Measurements from ENCODE around the gene SLC30A3. TPM values are rescaled to one million over a fixed set of nuclear protein-coding genes. Genes with fewer than 3 reads are reported as not detected.

SLC30A3 gene
- total and polyA plus RNA-seq, 3 donors from 2014 or later: 111 to 160 (median 130) TPM

- DNase-seq: no peak
- TF ChIP-seq POLR2A (IDR thresholded peaks at IDR 0.05) (no peak), CTCF (IDR thresholded peaks at IDR 0.05) (no peak)
- H3K27me3 ChIP-seq: no peaks in the 10 kb centered on the region
- no peak overlapping the region for H3K27ac ChIP-seq
- intact Hi-C loops (cut with DNase I; ENCODE audit: low total_unique reads): no loop called here
- no peaks in the 10 kb centered on the region for H3K36me3 ChIP-seq (ENCODE audit: low read depth, missing control alignments)
- no peaks in the 10 kb centered on the region for H3K9me3 ChIP-seq
- H3K4me3 ChIP-seq: no peak overlapping the region
- 90 to 94% methylated on average over 9 of the region's 9 CpGs for WGBS, 2 donors
- H3K4me1 ChIP-seq: peaks cover 2% of the 10 kb centered on the region
Measured at GRCh38 chr2:27240406-27240805, 22.4 kb downstream of the SLC30A3 start.

GRCh38 chr2:27238976-27239375 lies 23.9 kb downstream of the SLC30A3 start:
- H3K27me3 ChIP-seq: no peaks in the 10 kb centered on the region
- no peaks in the 10 kb centered on the region for H3K9me3 ChIP-seq
- no peak for DNase-seq
- no peak overlapping the region for H3K27ac ChIP-seq
- 94 to 96% methylated on average over 8 of the region's 8 CpGs for WGBS, 2 donors
- H3K36me3 ChIP-seq (ENCODE audit: low read depth, missing control alignments): no peaks in the 10 kb centered on the region
- H3K4me1 ChIP-seq: no peaks in the 10 kb centered on the region
- no peak for TF ChIP-seq CTCF (IDR thresholded peaks at IDR 0.05)
- no peak for TF ChIP-seq POLR2A (IDR thresholded peaks at IDR 0.05)
- no peak overlapping the region for H3K4me3 ChIP-seq
- intact Hi-C loops (cut with DNase I; ENCODE audit: low total_unique reads): no loop called here

GRCh38 chr2:27237341-27237945 lies 25.4 kb downstream of the SLC30A3 start:
- Histone ChIP-seq H3K27me3 (no peaks in the 10 kb centered on the region), H3K36me3 (ENCODE audit: low read depth, missing control alignments) (no peaks in the 10 kb centered on the region), H3K4me1 (no peaks in the 10 kb centered on the region), H3K4me3 (no peak overlapping the region), H3K9me3 (no peaks in the 10 kb centered on the region), H3K27ac (no peak overlapping the region)
- no peak for DNase-seq
- TF ChIP-seq CTCF (IDR thresholded peaks at IDR 0.05): no peak
- TF ChIP-seq POLR2A (IDR thresholded peaks at IDR 0.05): no peak
- 82 to 99% methylated on average over 8 to 15 of the region's 15 CpGs for WGBS, 2 donors
- intact Hi-C loops (cut with DNase I; ENCODE audit: low total_unique reads): no loop called here

- WGBS, 2 donors: 92 to 95% methylated on average over 2 to 3 of the region's 3 CpGs
- no peaks in the 10 kb centered on the region for H3K36me3 ChIP-seq (ENCODE audit: low read depth, missing control alignments)
- H3K4me1 ChIP-seq: no peaks in the 10 kb centered on the region
- no peaks in the 10 kb centered on the region for H3K27me3 ChIP-seq
- no peak overlapping the region for H3K27ac ChIP-seq
- intact Hi-C loops (cut with DNase I; ENCODE audit: low total_unique reads): no loop called here
- TF ChIP-seq CTCF (IDR thresholded peaks at IDR 0.05): no peak
- no peak for TF ChIP-seq POLR2A (IDR thresholded peaks at IDR 0.05)
- H3K9me3 ChIP-seq: no peaks in the 10 kb centered on the region
- no peak for DNase-seq
- no peak overlapping the region for H3K4me3 ChIP-seq
Measured at GRCh38 chr2:27236626-27237025, 26.2 kb downstream of the SLC30A3 start.

- WGBS, 2 donors: 87 to 93% methylated on average over 12 of the region's 12 CpGs
- TF ChIP-seq POLR2A (IDR thresholded peaks at IDR 0.05) (no peak), CTCF (IDR thresholded peaks at IDR 0.05) (no peak)
- H3K4me1 ChIP-seq: no peaks in the 10 kb centered on the region
Measured at GRCh38 chr2:27236136-27236535, 26.7 kb downstream of the SLC30A3 start.

More at GRCh38 chr2:27236136-27236535, 26.7 kb downstream of the SLC30A3 start:
- Histone ChIP-seq H3K9me3 (no peaks in the 10 kb centered on the region), H3K27ac (no peak overlapping the region), H3K27me3 (no peaks in the 10 kb centered on the region), H3K36me3 (ENCODE audit: low read depth, missing control alignments) (no peaks in the 10 kb centered on the region), H3K4me3 (no peak overlapping the region)
- DNase-seq: no peak
- intact Hi-C loops (cut with DNase I; ENCODE audit: low total_unique reads): no loop called here

All from testis (tissue), 3 donors.